Endothelial cell of umbilical vein (primary cell): ENCODE measurements around the gene SCN5A. TPM values are rescaled to one million over a fixed set of nuclear protein-coding genes. Genes with fewer than 3 reads are reported as not detected.

Experiments
- BruUV-seq: library from RNA; stranded (reverse); fragments of 400-500 nt; replicated peaks from 2 replicates; lab custom pipeline; 2021; lab: Mats Ljungman, UMichigan
- CTCF ChIA-PET: fragments of 300-600, 350-600 bp; sonication (Branson Sonifier 250); formaldehyde crosslinking; loops from one replicate; lab custom pipeline; 2021; ENCODE audit warnings: antibody characterized with exemption, inconsistent platforms; lab: Charles Lee
- POLR2A ChIA-PET: fragments of 300-600, 350-600 bp; sonication (Branson Sonifier 250); formaldehyde crosslinking; loops from one replicate; lab custom pipeline; 2021; ENCODE audit warnings: antibody characterized with exemption, inconsistent platforms; lab: Charles Lee
- DNase-seq: peaks from one replicate; pipeline ENCODE4 v3.0.0-alpha.2; 2011; ENCODE audit warnings: low read depth, low spot score
- FAIRE-seq: peaks from 2 replicates; lab custom pipeline; 2011; peaks lifted over from hg19 to GRCh38; lab: Jason Lieb, UNC
- H2AFZ ChIP-seq: 2 replicates; pipeline ENCODE4 v1.6.0; 2012; ENCODE audit warnings: low read depth, low read length, control low read depth, inconsistent platforms
- H3K27ac ChIP-seq: 2 replicates; pipeline ENCODE4 v1.5.1; 2011; ENCODE audit warnings: low read depth, mild to moderate bottlenecking, control low read depth, low read length, moderate library complexity; ENCODE audit not compliant: insufficient read depth
- H3K27me3 ChIP-seq, 2 experiments: 2 replicates each; pipeline versions ENCODE4 v1.6.0 to v1.6.1; 2011; ENCODE audit warnings: low read length in 2 of 2, mixed read lengths in 1 of 2; ENCODE audit not compliant: control insufficient read depth in 2 of 2, insufficient read depth in 2 of 2
- H3K36me3 ChIP-seq, 2 experiments: 2 replicates in 1 of 2; 3 replicates in 1 of 2; pipeline ENCODE4 v1.5.1; 2011; ENCODE audit warnings: low read length in 2 of 2, mild to moderate bottlenecking in 1 of 2, moderate library complexity in 1 of 2; ENCODE audit not compliant: control insufficient read depth in 2 of 2, insufficient read depth in 2 of 2; ENCODE audit errors: extremely low read depth in 1 of 2
- H3K4me1 ChIP-seq: 3 replicates; pipeline ENCODE4 v1.5.1; 2011; ENCODE audit warnings: mild to moderate bottlenecking, low read length; ENCODE audit not compliant: control insufficient read depth, insufficient read depth; ENCODE audit errors: extremely low read depth
- H3K4me2 ChIP-seq: 2 replicates; pipeline ENCODE4 v1.6.1; 2011; ENCODE audit warnings: low read length, control low read depth, mixed read lengths; ENCODE audit not compliant: insufficient read depth
- H3K4me3 ChIP-seq, 3 experiments: fragments of 200-600 bp in 1 of 3; sonication (generic), shearing (Covaris generic) in 1 of 3; replicated peaks in 1 of 3; 2 replicates each; pipeline ENCODE4 v1.5.1; 2011 to 2016; ENCODE audit warnings: control low read depth in 3 of 3, low read length in 3 of 3, mild to moderate bottlenecking in 2 of 3, inconsistent platforms in 1 of 3, low read depth in 1 of 3, moderate library complexity in 1 of 3; ENCODE audit not compliant: insufficient read depth in 1 of 3
- H3K79me2 ChIP-seq: 2 replicates; pipeline ENCODE4 v1.6.0; 2012; ENCODE audit warnings: low read length, inconsistent platforms; ENCODE audit not compliant: control insufficient read depth, insufficient read depth
- H3K9ac ChIP-seq: replicated peaks from 2 replicates; pipeline ENCODE3; 2011; ENCODE audit warnings: low read length, control low read depth; ENCODE audit not compliant: insufficient read depth; ENCODE audit errors: extremely low read depth
- H3K9me1 ChIP-seq: replicated peaks from 3 replicates; pipeline ENCODE4 v1.6.0; 2011; ENCODE audit warnings: mild to moderate bottlenecking, low read length; ENCODE audit not compliant: control insufficient read depth, insufficient read depth; ENCODE audit errors: extremely low read depth
- H3K9me3 ChIP-seq: replicated peaks from 2 replicates; pipeline ENCODE4 v1.5.1; 2012; ENCODE audit warnings: low read length, inconsistent platforms; ENCODE audit not compliant: control insufficient read depth, insufficient read depth
- H4K20me1 ChIP-seq: replicated peaks from 2 replicates; pipeline ENCODE3; 2011; ENCODE audit warnings: mild to moderate bottlenecking, low read length; ENCODE audit not compliant: control insufficient read depth, insufficient read depth; ENCODE audit errors: extremely low read depth
- EZH2 ChIP-seq: IDR thresholded peaks from 2 replicates; pipeline ENCODE4 v1.6.1; 2012; ENCODE audit warnings: borderline replicate concordance, low read depth, mild to moderate bottlenecking, moderate library complexity, low read length, inconsistent platforms; ENCODE audit not compliant: severe bottlenecking
- FOS ChIP-seq: IDR thresholded peaks from 2 replicates; pipeline ENCODE4 v1.6.1; 2011; ENCODE audit warnings: mild to moderate bottlenecking, low read length, moderate library complexity, borderline replicate concordance; ENCODE audit not compliant: insufficient read depth
- GATA2 ChIP-seq: IDR thresholded peaks from 2 replicates; pipeline ENCODE4 v1.7.0; 2011; ENCODE audit warnings: low read depth, mild to moderate bottlenecking, moderate library complexity, mixed read lengths, low read length; ENCODE audit not compliant: insufficient read length, insufficient read depth
- JUN ChIP-seq: IDR thresholded peaks from 2 replicates; pipeline ENCODE4 v1.6.1; 2011; ENCODE audit warnings: borderline replicate concordance, low read depth; ENCODE audit not compliant: insufficient read length, insufficient read depth
- MAX ChIP-seq: IDR thresholded peaks from 2 replicates; pipeline ENCODE4 v1.6.1; 2011; ENCODE audit not compliant: insufficient read depth, insufficient read length
- MYC ChIP-seq: IDR thresholded peaks from one replicate; pipeline ENCODE4 v1.6.1; 2011; ENCODE audit warnings: mild to moderate bottlenecking, low read depth, low read length
- POLR2A ChIP-seq: IDR thresholded peaks from 2 replicates; pipeline ENCODE4 v1.6.1; 2012; ENCODE audit warnings: low read depth, mild to moderate bottlenecking, control low read depth, low read length
- POLR2AphosphoS5 ChIP-seq: IDR thresholded peaks from 2 replicates; pipeline ENCODE4 v1.6.1; 2012; ENCODE audit warnings: low read depth, mild to moderate bottlenecking, control low read depth, low read length, moderate library complexity; ENCODE audit not compliant: insufficient read depth
- dilution Hi-C: fragments of 300-500 bp; cut with MboI; formaldehyde crosslinking; loops from one replicate; pipeline ENCODE4 v1.15.0; 2019; ENCODE audit warnings: low sequenced_read_pairs; ENCODE audit not compliant: extremely low pct_ligation_motif_present
- intact Hi-C: fragments of 100-400 bp; cut with micrococcal nuclease; formaldehyde crosslinking; loops from one replicate; pipeline ENCODE4 v1.10.0; 2022
- polyA plus RNA-seq, 4 experiments: library from polyadenylated mRNA; depleted of rRNA in 3 of 4; stranded (reverse) in 3 of 4; unstranded in 1 of 4; fragments of >200 nt; gene quantifications; 2 replicates each; pipeline versions ENCODE4 v1.2.1 to v1.2.3, GENCODE V29; 2011 to 2012; ENCODE audit warnings: missing spikeins in 1 of 4
- total RNA-seq: library from RNA; stranded (reverse); gene quantifications from 2 replicates; pipeline ENCODE4 v1.2.3, GENCODE V29; 2021
- TF ChIP-seq, protein P1 (sequence below), 2 donors: IDR thresholded peaks; 1 replicate in 1 of 2; 2 replicates in 1 of 2; pipeline ENCODE4 v1.5.1; 2011; ENCODE audit warnings: low read length in 2 of 2, mild to moderate bottlenecking in 2 of 2, moderate library complexity in 2 of 2, control low read depth in 1 of 2, inconsistent platforms in 1 of 2, low read depth in 1 of 2; ENCODE audit not compliant: insufficient read depth in 1 of 2; ENCODE audit errors: extremely low read depth in 1 of 2

The SCN5A gene
- total and polyA plus RNA-seq, 2 donors (not counting 3 experiments of a cell fraction or from before 2014, with no cell fraction given) = 2.7 to 20.0 TPM

DNA sequence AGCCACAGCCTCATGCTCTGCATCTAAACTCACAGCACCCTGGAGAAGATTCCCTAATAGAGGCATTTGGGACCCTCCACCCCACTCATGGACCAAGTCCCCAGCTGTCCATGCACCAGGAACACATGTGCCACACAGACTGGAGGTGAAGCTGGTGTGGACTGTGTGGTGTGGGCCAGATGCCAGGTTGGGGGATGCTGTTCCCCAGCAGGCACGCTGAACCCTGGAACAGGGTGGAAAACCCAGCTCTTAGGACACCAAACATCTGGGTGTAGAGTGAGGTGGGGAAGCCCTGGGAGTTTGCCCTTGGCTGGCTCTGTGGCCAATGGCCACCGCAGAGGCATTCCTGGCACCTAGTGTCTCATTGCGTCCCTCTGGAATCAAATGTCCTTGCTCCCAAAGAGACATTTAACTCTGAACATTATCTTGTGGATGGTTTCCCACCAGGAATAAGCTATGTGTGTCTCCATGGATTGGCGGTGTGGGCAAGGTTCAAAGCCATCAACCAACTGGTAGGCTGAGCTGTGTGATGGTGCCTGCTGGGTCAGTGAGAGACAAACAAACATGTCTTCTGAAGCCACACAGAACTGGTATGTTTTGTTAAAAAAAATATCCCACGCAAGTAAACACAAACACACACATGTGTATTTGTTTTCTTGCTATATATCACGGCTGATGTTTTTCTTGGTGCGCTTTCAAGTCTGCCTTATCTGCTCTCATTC lies 88.3 kb downstream of the SCN5A start:
- FAIRE-seq (no peak), DNase-seq (no peak)
- Histone ChIP-seq H4K20me1 (no peaks in the 10 kb centered on the region), H3K36me3 (no peaks in the 10 kb centered on the region), H3K4me2 (no peak overlapping the region), H3K27me3 (no peaks in the 10 kb centered on the region), H3K9me1 (no peaks in the 10 kb centered on the region), H2AFZ (no peak overlapping the region), H3K9me3 (no peaks in the 10 kb centered on the region), H3K4me3 (no peak overlapping the region), H3K79me2 (no peaks in the 10 kb centered on the region), H3K27ac (no peak overlapping the region), H3K4me1 (no peaks in the 10 kb centered on the region), H3K9ac (no peak overlapping the region)
- no TSS peak for BruUV-seq
- POLR2A ChIA-PET = no interaction called here
- TF ChIP-seq POLR2AphosphoS5 (no peak), MAX (no peak), EZH2 (no peak), JUN (no peak), GATA2 (no peak), FOS (no peak), MYC (no peak), POLR2A (no peak)
- TF ChIP-seq, protein P1, sequence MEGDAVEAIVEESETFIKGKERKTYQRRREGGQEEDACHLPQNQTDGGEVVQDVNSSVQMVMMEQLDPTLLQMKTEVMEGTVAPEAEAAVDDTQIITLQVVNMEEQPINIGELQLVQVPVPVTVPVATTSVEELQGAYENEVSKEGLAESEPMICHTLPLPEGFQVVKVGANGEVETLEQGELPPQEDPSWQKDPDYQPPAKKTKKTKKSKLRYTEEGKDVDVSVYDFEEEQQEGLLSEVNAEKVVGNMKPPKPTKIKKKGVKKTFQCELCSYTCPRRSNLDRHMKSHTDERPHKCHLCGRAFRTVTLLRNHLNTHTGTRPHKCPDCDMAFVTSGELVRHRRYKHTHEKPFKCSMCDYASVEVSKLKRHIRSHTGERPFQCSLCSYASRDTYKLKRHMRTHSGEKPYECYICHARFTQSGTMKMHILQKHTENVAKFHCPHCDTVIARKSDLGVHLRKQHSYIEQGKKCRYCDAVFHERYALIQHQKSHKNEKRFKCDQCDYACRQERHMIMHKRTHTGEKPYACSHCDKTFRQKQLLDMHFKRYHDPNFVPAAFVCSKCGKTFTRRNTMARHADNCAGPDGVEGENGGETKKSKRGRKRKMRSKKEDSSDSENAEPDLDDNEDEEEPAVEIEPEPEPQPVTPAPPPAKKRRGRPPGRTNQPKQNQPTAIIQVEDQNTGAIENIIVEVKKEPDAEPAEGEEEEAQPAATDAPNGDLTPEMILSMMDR (IDR thresholded peaks at IDR 0.05; ENCODE audit: extremely low read depth in 1 of 2, insufficient read depth in 1 of 2, low read depth in 1 of 2, low read length in 2 of 2) = no peak
- intact Hi-C loops (no loop called here), dilution Hi-C loops (no loop called here)
- CTCF ChIA-PET = interaction anchor here (1.4 kb wide), 1 partner anchor 40 kb away, joined by 5 read pairs; no protein-coding TSS in a partner anchor
